Nephron (organoid): Measurements from ENCODE around the gene RHOV.

Experiments
- H3K27ac Mint-ChIP-seq, 3 experiments: 2 replicates each; pipeline ENCODE4 v1.8.0; 2020; ENCODE audit warnings: mixed read lengths in 3 of 3, mild to moderate bottlenecking in 2 of 3, moderate library complexity in 1 of 3
- H3K27me3 Mint-ChIP-seq: 2 replicates; pipeline ENCODE4 v1.8.0; 2021; ENCODE audit warnings: low read depth, mild to moderate bottlenecking, moderate library complexity, mixed read lengths
- H3K36me3 Mint-ChIP-seq: 2 replicates; pipeline ENCODE4 v1.8.0; 2020; ENCODE audit warnings: low read depth, mixed read lengths
- H3K4me1 Mint-ChIP-seq: 2 replicates; pipeline ENCODE4 v1.8.0; 2020; ENCODE audit warnings: mixed read lengths
- H3K4me3 Mint-ChIP-seq, 3 experiments: 2 replicates each; pipeline ENCODE4 v1.8.0; 2020; ENCODE audit warnings: mild to moderate bottlenecking in 3 of 3, mixed read lengths in 3 of 3, moderate library complexity in 2 of 3
- H3K9me3 Mint-ChIP-seq: 2 replicates; pipeline ENCODE4 v1.8.0; 2020; ENCODE audit warnings: mixed read lengths
- TF ChIP-seq, protein P1 (sequence below), 3 experiments: fragments of 200-600 bp; sonication (generic); IDR thresholded peaks; one replicate each; pipeline ENCODE4 v1.5.0; 2021; ENCODE audit warnings: antibody characterized with exemption in 3 of 3; ENCODE audit not compliant: unreplicated experiment in 3 of 3

RHOV gene

DNA sequence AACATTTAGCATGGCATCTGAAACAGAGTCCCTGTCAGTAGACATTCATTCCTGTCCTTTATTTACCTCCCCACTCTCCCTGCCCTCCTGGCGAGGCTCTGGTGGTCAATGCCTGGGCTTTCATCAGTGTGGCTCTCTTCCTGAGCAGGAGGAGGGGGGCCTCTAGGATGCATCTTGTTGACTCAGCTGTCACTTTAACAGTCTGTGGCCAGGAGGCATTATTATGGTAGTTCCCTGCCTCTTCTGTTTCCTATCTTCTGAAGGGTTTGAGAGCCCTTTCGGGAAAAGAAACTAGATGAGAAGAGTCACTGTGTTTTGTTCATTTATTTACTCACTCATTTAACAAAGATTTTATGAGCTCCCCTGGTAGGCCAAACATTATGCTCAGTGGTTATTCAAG lies 43.1 kb downstream of the RHOV start:
- TF ChIP-seq, protein P1, sequence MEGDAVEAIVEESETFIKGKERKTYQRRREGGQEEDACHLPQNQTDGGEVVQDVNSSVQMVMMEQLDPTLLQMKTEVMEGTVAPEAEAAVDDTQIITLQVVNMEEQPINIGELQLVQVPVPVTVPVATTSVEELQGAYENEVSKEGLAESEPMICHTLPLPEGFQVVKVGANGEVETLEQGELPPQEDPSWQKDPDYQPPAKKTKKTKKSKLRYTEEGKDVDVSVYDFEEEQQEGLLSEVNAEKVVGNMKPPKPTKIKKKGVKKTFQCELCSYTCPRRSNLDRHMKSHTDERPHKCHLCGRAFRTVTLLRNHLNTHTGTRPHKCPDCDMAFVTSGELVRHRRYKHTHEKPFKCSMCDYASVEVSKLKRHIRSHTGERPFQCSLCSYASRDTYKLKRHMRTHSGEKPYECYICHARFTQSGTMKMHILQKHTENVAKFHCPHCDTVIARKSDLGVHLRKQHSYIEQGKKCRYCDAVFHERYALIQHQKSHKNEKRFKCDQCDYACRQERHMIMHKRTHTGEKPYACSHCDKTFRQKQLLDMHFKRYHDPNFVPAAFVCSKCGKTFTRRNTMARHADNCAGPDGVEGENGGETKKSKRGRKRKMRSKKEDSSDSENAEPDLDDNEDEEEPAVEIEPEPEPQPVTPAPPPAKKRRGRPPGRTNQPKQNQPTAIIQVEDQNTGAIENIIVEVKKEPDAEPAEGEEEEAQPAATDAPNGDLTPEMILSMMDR (IDR thresholded peaks at IDR 0.05; ENCODE audit: unreplicated experiment in 3 of 3): no peak
- Mint-ChIP-seq H3K4me1 (no peaks in the 10 kb centered on the region), H3K36me3 (peaks cover 5% of the 10 kb centered on the region), H3K27me3 (peaks cover 4% of the 10 kb centered on the region), H3K27ac (no peak overlapping the region), H3K4me3 (no peak overlapping the region), H3K9me3 (no peaks in the 10 kb centered on the region)

DNA sequence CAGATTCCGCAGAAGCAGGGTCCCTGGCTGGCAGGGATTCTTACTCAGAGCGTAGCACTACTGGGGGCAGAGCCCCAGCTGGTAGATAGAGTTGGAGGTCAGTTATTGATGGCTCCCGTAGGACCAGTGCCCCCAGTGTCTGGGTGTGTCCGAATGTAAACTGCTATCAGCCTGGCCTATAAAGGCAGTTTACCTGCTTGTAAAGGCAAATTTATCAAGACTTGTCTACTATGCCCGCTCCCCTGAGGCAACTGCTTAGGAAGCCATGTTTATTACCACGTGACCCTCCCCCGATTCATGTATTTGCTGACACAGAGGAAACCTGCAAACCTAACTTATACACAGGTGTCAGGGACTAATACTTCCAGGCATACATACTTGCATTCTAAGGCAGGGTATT lies 44.9 kb downstream of the RHOV start:
- H3K36me3 Mint-ChIP-seq: peaks cover 5% of the 10 kb centered on the region
- H3K4me1 Mint-ChIP-seq: no peaks in the 10 kb centered on the region
- H3K27ac Mint-ChIP-seq: no peak overlapping the region
- H3K9me3 Mint-ChIP-seq: no peaks in the 10 kb centered on the region
- TF ChIP-seq, protein P1 (IDR thresholded peaks at IDR 0.05; ENCODE audit: unreplicated experiment in 3 of 3): no peak
- H3K4me3 Mint-ChIP-seq: no peak overlapping the region
- H3K27me3 Mint-ChIP-seq: peaks cover 4% of the 10 kb centered on the region

DNA sequence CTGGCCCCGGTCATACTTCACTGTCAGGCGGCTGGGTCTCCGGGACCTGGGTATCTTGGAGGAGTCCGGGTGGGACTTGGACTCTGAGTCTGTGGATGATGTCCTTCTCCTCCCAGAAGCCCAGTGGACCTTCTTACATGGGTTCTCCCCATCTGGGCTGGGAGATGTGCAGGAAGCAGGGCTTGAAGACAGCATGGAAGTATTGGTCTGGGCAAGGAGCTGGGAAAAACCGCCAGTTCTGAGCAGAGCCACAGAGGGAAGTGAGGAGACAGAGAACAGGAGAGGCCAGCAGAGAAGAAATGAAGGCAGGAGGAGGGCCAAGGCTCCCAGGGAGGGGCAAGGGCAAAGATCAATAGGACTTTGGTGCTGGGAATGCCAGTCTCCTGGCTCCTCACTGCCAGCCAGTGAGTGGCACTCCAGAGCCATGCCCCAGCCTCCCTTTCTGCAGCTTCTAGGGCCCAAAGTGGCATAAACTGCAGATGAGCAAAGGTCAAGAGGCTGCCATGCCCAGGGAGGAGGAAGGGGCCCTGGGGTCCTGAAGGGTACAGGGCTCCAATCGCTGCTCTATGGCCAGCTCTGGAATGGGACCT lies 45.5 kb downstream of the RHOV start, which contains the start of gene PPP1R14D:
Gene PPP1R14D, minus strand, starts transcription at position 262 of the 590 bp plus-strand sequence. Its CDS starts 67 bp downstream, at position 195.
- Mint-ChIP-seq H3K9me3 (no peaks in the 10 kb centered on the region), H3K27me3 (peaks cover 4% of the 10 kb centered on the region), H3K4me1 (no peaks in the 10 kb centered on the region), H3K36me3 (peaks cover 5% of the 10 kb centered on the region), H3K27ac (no peak within 1 kb of the TSS), H3K4me3 (no peak within 1 kb of the TSS)
- TF ChIP-seq, protein P1 (IDR thresholded peaks at IDR 0.05; ENCODE audit: unreplicated experiment in 3 of 3): no peak

DNA sequence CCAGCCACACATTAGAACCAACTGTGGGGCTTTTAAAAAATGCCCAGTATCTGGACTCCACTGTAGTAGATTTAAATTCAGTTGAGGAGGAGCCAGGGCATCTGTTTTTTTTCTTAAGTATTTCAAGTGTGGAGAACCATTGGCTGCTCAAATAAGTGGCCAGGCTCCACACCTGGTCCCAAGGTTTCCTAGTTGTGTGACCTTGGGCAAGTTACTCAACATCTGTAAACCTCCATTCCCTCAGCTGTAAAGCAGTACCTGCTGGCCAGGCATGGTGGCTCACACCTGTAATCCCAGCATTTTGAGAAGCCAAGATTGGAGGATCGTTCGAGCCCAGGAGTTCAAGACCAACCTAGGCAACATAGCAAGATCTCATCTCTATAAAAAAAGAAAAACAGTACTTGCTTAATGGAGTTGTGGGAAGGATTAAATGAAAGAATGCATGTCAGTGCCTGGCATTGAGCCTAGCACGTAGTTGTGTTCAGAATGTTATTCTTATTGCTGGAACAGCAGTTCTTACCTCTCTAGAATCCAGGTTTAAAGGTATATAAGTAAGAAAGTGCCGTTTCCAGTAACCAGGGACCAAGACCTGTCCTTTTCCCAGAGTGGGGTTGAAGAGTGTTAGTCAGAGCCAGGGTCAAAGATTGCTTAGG lies 47.5 kb downstream of the RHOV start:
- H3K27me3 Mint-ChIP-seq: peaks cover 4% of the 10 kb centered on the region
- H3K36me3 Mint-ChIP-seq: no peaks in the 10 kb centered on the region
- no peak overlapping the region for H3K27ac Mint-ChIP-seq
- H3K9me3 Mint-ChIP-seq: no peaks in the 10 kb centered on the region
- TF ChIP-seq, protein P1 (IDR thresholded peaks at IDR 0.05; ENCODE audit: unreplicated experiment in 3 of 3): no peak
- no peaks in the 10 kb centered on the region for H3K4me1 Mint-ChIP-seq
- H3K4me3 Mint-ChIP-seq: no peak overlapping the region

DNA sequence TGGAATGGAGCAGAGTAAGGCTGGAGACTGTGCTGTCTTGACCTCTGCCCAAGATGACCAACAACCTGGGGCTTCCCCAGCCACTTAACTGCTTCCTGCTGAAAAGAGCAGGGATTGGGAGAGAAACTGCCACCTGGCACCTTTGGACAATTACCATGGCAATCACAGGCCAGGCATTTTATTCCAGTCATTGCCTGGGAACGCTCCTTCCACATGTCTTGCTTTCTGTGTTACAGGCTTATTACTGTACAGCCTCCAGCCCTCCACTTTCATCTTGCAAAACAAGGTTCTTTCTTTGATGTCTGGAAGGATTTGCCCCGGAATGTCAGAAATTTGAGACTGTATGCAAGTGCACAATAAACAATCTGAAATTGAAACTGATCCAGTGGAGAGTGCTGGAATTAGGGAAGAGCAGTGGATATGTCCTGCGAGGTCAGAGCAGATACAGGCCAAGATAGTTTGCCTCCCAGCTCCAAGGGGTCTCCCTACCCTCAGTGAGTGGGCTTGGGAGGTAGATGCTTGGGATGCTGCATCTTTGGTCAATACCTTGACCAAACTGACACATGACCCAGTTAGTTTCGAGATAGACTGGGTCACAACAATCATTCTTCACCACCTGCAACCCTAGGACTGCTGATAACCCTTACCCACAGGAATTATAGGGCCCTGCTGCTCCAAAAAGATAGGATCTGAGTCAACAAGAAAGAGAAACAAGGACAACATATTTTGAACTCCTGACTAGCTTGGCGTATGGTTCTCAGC lies 48.2 kb downstream of the RHOV start:
- H3K36me3 Mint-ChIP-seq: no peaks in the 10 kb centered on the region
- H3K9me3 Mint-ChIP-seq: no peaks in the 10 kb centered on the region
- H3K4me3 Mint-ChIP-seq: no peak overlapping the region
- H3K27me3 Mint-ChIP-seq: peaks cover 4% of the 10 kb centered on the region
- no peak overlapping the region for H3K27ac Mint-ChIP-seq
- H3K4me1 Mint-ChIP-seq: no peaks in the 10 kb centered on the region
- TF ChIP-seq, protein P1 (IDR thresholded peaks at IDR 0.05; ENCODE audit: unreplicated experiment in 3 of 3): no peak
